Middle frontal gyrus (tissue), 1 donor: ENCODE data around the gene RPA1.
"Not testable (repeated sequence)": the region's sequence is repeated elsewhere in the genome, so short reads cannot be mapped to it uniquely, and the experiment has no call there.

Source experiments
- DNase-seq: peaks from one replicate; pipeline ENCODE4 v3.0.0-alpha.2; 2015; ENCODE audit warnings: low spot score; ENCODE audit errors: extremely low spot score

RPA1 gene

DNA sequence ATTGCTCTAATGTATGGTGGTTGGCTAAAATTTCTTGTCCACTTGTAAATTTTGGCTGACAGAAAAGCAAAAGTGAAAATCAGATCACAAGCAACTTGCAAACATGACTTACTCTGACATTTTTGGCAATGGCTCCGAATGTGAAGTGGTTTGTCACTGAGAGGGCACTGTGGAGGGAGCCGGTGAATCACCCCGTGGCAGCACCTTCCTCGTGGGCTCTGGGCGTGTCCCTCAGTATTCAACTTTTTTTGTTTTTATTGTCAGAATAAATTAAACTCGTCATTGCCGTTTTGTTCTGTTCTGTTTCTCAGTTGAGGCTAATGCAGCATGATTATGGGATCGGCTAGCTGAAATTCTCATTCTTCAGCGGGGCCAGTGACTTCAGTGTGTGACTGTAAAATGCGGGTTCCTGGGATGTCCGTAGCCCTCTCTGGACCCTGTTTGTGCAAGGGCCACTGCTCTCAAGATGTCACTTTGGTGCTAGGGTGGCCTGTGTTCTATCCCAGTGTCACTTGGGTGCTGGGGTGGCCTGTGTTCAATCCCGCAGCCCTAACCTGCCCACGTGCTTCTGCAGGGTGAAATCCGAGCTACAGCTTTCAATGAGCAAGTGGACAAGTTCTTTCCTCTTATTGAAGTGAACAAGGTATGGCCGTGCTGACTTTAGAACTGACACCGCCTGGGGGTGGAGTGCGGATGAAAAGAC is 48.8 kb downstream of the RPA1 start:
- no peak for DNase-seq

DNA sequence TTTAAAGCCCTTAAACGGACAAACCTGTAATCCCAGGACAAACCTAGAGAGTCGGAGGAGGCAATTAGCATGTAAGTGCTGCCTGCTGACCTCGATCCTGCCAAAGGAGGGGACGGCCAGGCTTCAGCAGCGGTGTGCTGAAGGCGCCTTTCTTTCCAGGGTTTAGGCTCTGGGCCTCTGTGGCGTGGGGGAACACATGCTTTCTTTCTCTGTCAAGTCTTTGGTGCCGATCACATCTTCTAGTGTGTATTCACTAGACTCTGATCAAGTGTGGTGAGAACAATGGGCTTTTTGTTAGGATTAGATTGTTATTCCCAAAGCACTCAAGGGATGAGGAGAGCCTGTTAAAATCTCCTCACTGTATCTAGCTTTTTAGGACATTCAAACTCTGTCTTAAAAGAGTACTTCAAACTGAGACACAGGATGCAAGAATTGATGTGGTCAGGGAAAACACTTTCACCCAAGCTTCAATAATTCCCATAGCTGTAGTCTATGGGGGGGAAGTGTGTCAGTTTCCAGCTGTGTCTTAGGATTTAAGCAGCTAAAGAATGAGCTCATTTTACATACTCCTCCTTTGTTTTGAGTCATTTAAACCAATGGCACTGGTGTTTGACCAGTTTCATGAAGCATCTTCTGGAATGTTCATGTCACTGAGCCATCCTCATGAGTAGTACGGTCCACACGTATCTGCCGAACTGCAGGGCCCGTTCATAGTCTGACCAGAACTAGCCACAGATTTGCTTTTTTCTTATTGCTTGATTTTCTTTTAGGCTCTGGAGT is 51.2 kb downstream of the RPA1 start:
- no peak for DNase-seq

DNA sequence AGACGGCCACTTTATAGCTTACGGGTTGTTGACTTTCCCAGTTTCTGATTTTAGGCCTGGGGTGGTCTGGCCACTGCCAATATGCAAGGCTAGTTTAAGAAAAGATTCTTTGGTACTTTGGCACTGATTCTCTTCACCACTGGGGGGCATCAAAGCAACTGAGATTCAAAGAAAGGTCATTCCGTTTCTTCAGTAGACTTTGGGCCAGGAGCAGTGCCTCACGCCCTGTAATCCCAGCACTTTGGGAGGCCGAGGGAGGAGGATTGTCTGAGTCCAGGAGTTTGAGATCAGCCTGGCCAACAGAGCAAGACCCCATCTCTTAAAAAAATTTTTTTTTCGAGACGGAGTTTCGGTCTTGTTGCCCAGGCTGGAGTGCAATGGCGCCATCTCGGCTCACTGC is 53.0 kb downstream of the RPA1 start:
- no peak for DNase-seq

DNA sequence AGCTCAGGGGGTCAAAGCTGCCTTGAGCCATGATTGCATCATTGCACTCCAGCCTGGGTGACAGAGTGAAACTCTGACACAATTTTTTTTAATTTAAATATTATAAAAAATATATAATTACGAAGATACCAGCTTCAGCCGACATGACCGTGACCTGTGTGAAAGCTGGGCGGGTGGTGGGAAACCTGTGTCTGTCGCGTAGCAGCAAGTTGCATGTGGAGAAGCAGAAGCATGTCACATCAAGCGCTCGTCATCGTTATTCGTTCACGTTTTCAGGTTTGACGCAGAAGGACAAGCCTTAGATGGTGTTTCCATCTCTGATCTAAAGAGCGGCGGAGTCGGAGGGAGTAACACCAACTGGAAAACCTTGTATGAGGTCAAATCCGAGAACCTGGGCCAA is 53.7 kb downstream of the RPA1 start:
- no peak for DNase-seq

DNA sequence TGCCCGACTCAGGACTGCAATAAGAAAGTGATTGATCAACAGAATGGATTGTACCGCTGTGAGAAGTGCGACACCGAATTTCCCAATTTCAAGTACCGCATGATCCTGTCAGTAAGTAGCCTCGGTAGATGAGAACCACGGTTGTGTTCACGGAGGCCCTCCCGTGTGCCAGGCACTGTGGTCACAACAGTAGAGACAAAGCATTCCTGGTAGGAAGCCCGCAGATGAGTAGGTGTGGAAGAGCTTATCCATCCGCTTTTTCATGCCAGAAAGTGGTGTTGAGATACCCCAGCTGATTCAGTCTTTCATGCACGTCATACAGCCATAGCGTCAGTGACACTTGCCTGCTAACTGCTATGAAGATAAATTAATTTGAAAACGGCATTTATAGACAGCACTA is 58.9 kb downstream of the RPA1 start:
- DNase-seq = no peak

DNA sequence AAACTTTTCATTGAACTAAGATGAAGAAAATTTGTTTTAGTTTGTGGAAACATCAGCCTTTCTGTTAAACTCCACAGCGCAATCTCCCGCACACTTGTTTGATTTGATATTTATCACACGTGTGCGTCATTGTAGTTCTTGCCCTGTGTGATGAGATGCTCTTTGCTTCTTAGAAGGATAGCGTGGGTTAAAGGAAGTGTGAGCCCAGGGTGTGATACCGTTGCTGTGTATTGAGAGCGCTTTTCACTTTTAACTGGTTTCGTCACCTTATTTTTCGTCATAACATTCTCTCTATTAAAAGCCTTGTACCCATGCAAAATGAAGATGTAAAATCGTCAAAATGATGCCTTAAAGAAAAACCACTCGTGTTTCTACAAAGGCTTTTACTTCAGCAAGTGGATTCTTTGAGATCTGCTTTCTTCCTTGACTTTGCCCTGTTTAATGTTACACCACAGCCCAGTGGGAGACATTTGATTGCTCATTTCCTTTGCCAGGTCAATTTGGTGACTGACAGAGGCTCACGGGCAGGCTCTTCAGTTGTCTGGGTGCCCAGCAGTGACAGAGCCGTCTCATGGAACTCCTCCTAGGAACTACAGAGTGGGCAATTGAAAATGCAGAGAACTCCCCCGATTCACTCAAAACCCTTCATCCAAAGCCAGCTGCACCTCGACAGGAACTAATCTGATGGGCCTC is 61.1 kb downstream of the RPA1 start:
- DNase-seq = no peak

DNA sequence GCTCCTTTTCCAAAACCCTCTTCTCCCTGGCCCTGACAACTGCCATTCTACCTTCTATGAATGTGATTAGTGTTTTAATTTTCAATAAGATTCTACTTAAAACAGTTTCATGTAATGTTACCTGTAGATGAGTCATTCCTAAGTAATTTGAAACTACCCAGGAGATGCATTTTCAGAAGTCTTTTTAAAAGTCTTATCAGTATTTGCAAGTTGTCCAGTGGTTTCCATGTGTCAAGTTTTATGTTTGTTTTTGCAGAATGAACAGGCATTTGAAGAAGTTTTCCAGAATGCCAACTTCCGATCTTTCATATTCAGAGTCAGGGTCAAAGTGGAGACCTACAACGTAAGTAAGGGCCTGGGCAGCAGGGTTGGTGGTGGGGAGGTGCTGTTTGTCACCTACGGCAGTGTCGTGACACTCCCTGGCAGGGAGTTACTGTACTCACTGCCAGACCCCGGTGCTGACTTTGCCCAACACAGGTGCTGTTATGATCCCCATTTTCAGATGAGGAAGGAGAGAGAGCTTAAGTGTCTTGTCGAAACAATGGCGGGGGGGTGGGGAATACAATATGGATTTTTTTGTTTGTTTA is 65.0 kb downstream of the RPA1 start:
- no peak for DNase-seq

DNA sequence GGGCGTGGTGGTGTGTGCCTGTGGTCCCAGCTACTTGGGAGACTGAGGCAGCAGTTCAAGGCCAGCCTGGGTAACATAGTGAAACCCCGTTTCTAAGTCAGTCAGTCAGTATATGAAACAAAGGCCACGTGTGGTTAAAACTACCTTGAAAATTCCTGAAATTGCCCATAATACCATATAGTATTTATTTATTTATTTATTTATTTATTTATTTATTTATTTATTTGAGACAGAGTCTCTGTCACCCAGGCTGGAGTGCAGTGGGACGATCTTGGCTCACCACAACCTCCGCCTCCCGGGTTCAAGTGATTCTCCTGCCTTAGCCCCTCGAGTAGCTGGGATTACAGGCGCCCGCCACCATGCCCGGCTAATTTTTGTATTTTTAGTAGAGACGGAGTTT is 65.7 kb downstream of the RPA1 start:
- DNase-seq = not testable (repeated sequence)

DNA sequence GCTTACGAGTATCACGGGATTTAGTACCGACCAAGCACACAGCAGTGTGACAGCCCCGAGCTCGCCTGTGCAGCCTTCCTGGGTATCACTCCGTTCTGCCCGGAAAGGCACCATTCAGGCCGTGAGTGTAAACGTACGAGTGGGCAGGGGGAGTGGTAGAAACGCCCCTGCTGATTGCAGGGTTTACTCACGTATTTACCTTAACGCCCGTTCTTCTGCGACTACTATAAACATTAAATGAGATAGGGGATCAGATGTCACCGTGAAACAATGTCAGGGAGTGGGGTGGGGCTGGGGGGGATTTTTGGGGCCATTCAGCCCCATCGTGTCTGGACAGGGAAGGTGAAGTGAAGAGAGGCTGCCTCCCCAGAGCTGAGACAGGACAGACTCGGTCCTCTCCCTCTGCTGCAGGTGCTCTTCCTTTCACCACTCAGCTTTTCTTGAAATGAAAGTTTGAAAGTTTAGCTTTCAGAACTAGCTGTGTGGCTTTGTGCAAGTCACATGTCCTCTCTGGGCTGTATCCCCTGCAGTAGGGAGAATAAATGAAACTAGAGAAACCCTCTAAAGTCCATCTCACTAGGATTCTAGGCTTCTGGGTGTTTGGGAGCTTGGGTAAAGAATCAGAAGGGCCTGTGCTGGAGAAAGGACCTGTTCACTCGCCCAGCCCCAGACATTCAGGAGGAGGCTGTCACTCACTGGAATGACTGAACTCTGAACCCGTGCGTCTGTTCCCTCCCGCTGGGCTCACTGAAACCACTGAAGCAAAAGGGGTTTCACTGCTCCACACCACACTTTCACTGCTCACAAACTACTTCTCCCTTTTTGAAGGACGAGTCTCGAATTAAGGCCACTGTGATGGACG is 66.7 kb downstream of the RPA1 start:
- DNase-seq = no peak

DNA sequence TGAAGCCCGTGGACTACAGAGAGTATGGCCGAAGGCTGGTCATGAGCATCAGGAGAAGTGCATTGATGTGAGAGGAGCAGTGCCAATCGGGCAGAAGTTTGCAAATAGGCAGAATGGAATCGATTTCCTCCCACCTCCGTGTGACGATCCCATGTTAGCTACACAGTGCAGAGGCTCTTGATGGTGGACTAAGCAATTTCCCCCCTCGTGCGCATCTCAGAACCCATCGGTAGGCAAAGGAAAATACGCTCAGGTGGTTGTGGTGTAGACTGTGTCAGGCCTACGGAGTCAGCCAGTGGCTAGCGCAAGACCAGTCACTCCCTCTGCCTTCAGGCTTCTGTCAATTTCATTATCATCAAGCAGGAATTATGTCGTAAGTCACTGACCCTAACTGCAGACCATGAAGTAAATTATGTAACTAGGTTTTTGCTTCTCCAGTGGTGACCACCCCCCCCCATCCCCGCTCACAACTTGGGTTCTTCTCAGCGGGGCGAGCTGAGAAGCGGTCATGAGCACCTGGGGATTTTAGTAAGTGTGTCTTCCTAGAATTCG is 67.4 kb downstream of the RPA1 start:
- no peak for DNase-seq

DNA sequence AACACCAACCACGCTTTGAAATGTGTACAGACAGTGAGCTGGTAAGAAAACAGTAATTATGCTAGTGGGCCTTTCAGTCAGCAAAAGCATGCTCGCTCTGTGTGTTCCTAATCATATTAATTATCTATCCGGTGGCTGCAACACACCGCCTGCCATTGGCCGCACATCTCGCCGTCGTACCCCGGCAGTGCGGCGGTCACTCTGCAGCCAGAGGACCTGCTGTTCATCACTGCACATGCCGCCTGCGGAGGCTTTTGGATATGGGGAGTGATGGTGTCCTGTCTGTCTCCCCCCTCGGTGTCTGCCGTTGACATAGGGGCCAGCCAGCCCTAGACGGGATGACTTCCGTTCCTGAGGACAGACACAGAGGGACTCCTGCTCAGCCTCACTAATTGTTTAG is 68.5 kb downstream of the RPA1 start:
- no peak for DNase-seq

DNA sequence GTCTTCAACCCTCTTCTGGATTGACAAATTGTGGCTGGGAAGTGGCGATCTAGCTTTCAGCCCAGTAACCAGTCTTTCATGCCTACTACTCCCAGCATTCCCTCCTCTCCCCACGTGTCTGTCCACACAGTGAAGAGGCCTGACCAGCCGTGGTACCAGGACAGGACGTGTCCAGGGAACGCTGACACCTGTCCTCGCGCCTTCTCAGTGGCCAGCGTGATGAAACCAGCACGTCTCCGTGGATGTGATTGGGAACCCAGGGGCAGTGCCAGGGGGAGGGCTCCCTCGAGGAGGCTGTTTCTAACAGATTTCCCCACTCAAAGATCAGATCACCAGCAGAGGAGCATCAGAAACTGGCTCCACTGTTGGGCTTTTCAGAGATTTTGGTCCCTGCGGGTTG is 69.1 kb downstream of the RPA1 start:
- DNase-seq = no peak

DNA sequence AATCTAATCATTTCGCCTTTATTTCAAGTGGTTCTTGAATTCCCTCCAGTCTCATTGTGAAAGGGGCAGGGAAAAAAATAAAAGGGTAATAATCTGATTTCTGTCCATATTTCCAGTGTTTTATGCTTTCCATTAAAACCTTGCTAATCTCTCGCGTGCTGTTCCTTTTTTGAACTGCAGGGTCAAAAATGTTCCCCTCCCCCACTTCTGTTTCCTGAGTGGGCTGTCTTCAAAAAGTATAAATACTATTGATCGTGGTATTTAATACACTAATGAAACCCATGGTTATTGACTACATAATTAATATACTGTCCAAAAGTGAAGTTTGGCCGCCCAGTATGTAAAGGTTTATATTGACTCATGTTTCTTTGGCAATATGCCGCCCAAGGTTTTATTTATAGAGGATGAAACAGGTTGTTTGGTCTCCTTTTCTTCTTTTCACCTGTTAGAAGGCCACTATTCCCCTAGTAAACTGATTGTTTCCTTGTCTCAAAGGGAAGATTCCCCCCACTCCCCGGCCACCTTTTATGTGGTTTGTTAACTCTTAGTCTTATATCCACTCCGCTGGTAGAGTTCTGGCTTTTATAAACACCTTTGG is 69.7 kb downstream of the RPA1 start:
- no peak for DNase-seq

DNA sequence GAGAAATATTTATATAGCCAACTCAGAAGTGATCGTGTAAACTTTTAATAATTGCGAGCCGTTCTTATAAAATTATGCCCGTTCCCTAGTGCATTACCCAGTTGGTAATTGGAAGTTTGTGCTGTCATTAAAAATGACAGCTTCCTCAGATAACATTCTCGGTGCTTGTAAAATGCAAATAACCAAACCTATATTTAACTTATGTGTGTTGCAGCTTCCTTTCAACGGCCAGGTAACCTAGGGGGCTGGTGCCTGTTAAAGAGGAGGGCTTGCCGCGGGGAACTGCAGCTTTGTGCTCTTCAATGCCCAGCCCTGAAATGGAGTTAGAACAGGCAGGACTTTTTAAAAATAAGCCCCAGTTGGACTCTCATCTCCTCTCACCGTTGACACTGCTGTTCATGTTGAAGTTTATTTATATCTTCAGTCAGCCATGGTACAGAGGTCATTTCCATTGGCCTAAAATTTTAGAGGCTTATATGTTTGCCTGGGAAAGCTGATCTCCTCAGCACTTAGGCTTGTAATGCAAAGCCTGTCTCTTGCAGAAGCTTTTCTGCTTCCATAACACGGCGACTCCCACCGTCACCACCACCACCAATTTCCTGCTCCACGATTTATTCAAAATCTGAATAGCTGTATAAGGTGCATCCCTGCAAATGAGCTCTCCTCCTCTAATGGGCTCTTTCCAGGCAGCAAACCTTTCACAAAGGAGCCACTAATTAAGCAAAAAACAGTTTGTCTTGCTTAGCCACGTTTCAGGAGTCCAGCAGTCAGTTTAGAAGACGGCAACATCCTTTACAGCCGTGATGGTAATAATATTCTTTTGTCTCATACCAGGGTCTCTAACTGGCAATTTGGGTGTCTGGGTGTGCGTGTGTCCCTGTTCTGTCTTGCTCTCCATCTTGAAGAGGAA is 74.7 kb downstream of the RPA1 start:
- DNase-seq = no peak

DNA sequence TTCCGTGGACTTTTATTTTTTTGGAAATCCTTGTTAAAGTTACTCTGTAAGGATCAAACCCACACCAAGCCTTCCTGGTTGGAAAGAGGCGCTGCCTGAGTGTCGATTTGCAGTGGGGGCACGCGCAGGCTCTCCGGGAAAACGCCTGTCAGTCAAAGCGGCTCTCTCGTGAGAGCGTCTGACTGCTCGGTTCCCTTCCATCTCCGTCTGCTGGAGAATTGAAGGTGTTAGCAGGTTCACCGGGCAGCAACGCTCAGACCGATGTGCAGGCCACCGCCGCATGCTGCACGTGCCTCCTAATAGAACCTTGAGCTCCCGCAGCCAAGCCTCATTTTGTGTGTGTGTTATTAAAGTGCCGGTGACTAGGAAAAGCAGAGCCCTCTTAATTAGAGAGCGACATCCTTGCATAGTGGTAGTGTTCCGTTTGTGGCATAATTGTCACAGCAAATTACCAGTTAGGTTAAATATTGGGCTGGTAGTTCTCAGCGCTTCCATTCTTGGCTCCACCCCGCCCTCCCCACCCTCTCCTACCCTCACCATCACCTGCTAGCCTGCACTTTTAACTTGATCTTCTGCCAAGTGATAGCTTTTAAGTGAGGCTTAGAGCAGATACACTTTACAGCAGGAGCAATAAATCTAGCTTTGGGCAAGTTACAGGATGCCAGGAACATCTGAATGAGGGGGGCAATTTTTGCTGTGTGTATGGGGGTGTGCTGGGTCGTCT is 75.5 kb downstream of the RPA1 start:
- no peak for DNase-seq

DNA sequence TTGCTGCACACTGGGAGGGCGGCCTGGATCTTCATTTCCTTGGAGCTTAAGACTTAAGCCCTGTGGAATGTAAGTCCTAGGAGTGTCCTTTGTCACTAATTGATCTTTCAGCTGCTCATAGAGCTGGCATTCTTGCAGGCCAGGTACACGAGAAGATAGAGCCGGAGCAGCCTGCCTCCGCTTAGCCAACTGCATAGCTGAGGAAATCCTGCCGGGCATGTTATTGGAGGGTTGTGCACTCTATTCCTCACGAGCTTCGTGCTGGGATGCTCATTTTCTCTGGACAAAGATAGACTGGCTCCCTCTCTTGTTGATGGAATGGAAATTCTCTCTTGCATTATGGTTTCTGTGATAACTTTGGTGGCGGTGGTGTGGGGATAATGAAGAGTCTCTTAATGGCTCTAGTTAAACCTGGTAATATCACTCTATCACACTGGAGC is 76.9 kb downstream of the RPA1 start:
- DNase-seq = no peak

DNA sequence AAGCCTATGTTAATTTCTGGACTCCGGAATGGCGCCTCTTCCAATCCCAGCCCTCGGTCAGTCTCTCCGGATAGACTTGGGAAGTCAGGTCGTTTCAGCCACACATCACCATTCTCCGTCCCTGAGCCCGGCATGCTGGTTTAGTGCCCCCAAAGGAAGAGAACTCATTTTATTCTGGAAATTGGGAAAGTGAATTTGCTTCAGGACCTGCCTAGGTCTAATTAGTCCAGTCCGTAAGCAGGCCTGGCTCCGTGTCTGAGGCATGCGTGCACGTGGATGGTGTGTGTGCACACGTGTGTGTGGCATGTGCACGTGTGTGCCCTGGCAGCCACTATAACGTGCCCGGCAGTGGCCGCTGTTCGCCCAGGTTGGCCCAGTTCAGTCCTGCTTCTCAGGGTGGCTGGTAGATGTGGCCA is 77.4 kb downstream of the RPA1 start:
- no peak for DNase-seq

DNA sequence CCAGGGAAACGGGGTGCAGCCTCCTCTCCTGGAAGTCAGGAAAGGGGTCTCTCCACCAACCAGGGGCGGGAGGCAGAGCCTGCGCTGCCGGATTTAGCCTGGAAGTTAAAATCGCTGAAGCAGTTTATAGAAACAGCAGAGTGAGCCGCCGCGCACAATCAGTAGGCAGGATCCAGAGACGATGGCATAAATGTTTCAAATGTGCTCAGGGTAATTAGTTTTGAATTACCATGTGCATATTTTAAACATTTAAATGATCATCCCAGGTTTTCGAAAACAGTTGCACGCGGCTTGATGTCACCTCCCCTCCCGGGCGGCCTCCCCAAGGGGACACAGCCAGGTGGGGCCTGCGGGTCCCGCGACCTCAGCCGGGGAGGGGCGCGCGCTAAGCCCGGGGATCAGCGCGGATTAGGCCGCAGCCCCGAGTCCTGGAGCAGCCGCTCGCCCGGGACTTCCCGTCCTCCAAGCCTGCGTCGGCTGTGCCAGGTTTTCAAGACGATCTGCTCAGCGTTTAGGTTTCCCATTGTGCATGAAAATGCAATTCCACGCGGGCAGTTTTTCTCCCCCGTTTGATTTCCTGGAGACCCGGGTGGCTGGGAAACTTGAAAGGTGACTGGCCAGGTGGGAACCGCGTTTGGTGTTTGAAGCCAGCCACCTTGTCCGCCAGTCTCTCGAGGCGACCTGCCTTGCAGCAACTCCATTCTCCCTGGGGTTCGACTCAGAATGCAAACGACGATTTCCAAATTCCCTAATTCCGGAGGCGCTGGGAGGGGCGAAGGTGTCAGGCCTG is 78.3 kb downstream of the RPA1 start:
- DNase-seq = no peak
